K562 (cell line): ENCODE results near the gene CLASP1. TPM values are rescaled to one million over a fixed set of nuclear protein-coding genes. Genes with fewer than 3 reads are reported as not detected.

ENCODE experiments used
- BCOR ChIP-seq: fragments of 450-650 bp; IDR thresholded peaks from 2 replicates; pipeline ENCODE4 v1.6.1; 2016
- CEBPZ ChIP-seq: fragments of 150-350 bp; IDR thresholded peaks from 2 replicates; pipeline ENCODE4 v1.6.1; 2014; ENCODE audit warnings: low read depth, mild to moderate bottlenecking, low read length, borderline replicate concordance
- DEAF1 ChIP-seq: fragments of 450-650 bp; formaldehyde crosslinking; IDR thresholded peaks from 2 replicates; pipeline ENCODE4 v1.4.0; 2020; ENCODE audit warnings: mild to moderate bottlenecking, moderate library complexity
- E2F5 ChIP-seq: sonication (generic); formaldehyde crosslinking; IDR thresholded peaks from 2 replicates; pipeline ENCODE4 v1.8.0; 2022; ENCODE audit warnings: mild to moderate bottlenecking, missing genetic modification reagents
- ELK1 ChIP-seq: sonication (generic); formaldehyde crosslinking; IDR thresholded peaks from 2 replicates; pipeline ENCODE4 v1.8.1; 2022; ENCODE audit warnings: missing genetic modification reagents
- HIVEP1 ChIP-seq: fragments of 250-450 bp; sonication (Bioruptor Pico); IDR thresholded peaks from 2 replicates; pipeline ENCODE4 v1.4.0; 2020; ENCODE audit warnings: mild to moderate bottlenecking
- HNRNPL ChIP-seq: fragments of 200-400 bp; formaldehyde crosslinking; IDR thresholded peaks from 2 replicates; pipeline ENCODE4 v1.6.1; 2017; ENCODE audit warnings: low read depth, mild to moderate bottlenecking, low read length
- SMAD4 ChIP-seq: fragments of 250-450 bp; sonication (Bioruptor Pico); conservative IDR thresholded peaks from 2 replicates; pipeline ENCODE4 v1.8.0; 2021; ENCODE audit warnings: inconsistent platforms, mild to moderate bottlenecking, moderate library complexity
- SMARCC2 ChIP-seq: fragments of 450-650 bp; IDR thresholded peaks from 2 replicates; pipeline ENCODE4 v1.6.1; 2017; ENCODE audit warnings: antibody characterized with exemption, moderate library complexity, mild to moderate bottlenecking, low read depth
- SREBF1 ChIP-seq: fragments of 150-350 bp; IDR thresholded peaks from 2 replicates; pipeline ENCODE4 v1.6.1; 2014; ENCODE audit warnings: antibody characterized with exemption, low read depth, low read length, borderline replicate concordance
- TAF1 ChIP-seq: IDR thresholded peaks from 2 replicates; pipeline ENCODE4 v1.6.1; 2011; ENCODE audit warnings: mild to moderate bottlenecking, low read length, moderate library complexity; ENCODE audit not compliant: insufficient read depth, control insufficient read depth, severe bottlenecking; ENCODE audit errors: extremely low read depth
- TRIM28 ChIP-seq: fragments of 450-650 bp; IDR thresholded peaks from 2 replicates; pipeline ENCODE4 v1.6.1; 2017
- XRCC5 ChIP-seq: fragments of 200-400 bp; formaldehyde crosslinking; IDR thresholded peaks from 2 replicates; pipeline ENCODE4 v1.6.1; 2017; ENCODE audit warnings: low read depth, mild to moderate bottlenecking, low read length
- ZNF143 ChIP-seq: sonication (generic); formaldehyde crosslinking; IDR thresholded peaks from 2 replicates; pipeline ENCODE4 v1.9.0; 2022; ENCODE audit warnings: mild to moderate bottlenecking, missing genetic modification reagents
- ZNF165 ChIP-seq: fragments of 250-450 bp; sonication (Bioruptor Pico); IDR thresholded peaks from 2 replicates; pipeline ENCODE4 v1.4.0; 2020; ENCODE audit warnings: borderline replicate concordance
- polyA plus RNA-seq, 8 experiments: library from polyadenylated mRNA; depleted of rRNA in 4 of 8; stranded (reverse) in 5 of 8; unstranded in 3 of 8; fragments of >200 nt; fragmentation: Nextera tagmentation in 2 of 8; fragmentation: Illumina TruSeq in 1 of 8; extraction: Ambion mirVana in 2 of 8; extraction: Trizol in 1 of 8; gene quantifications; 2 replicates each; pipeline versions ENCODE4 v1.2.1 to v1.2.3, GENCODE V29; 2011 to 2014; ENCODE audit warnings: inconsistent platforms in 1 of 8, missing spikeins in 1 of 8
- total RNA-seq, 7 experiments: library from RNA; depleted of rRNA in 6 of 7; stranded (reverse); fragments of >200 nt in 6 of 7; fragmentation: Illumina TruSeq in 2 of 7; extraction: Trizol in 2 of 7; gene quantifications; 2 replicates each; pipeline versions ENCODE4 v1.2.1 to v1.2.3, GENCODE V29; 2011 to 2021; ENCODE audit warnings: low replicate concordance in 1 of 7
- TF ChIP-seq, protein P1 (sequence below), 2 experiments: IDR thresholded peaks; 2 replicates each; pipeline ENCODE4 v1.6.1; 2012; ENCODE audit warnings: improper control_type of control experiment in 2 of 2, low read depth in 2 of 2, low read length in 2 of 2, borderline replicate concordance in 1 of 2
- TF ChIP-seq, protein P2 (sequence below): fragments of 450-650 bp; IDR thresholded peaks from 2 replicates; pipeline ENCODE4 v1.6.1; 2016; ENCODE audit warnings: mild to moderate bottlenecking

CLASP1 gene
- total and polyA plus RNA-seq, 9 of the 15 experiments (the other 6 are each of a cell fraction or from before 2014, with no cell fraction given): 1.7 to 40.3 (median 20.7) TPM

- TF ChIP-seq CEBPZ (no peak), ZNF143 (CRISPR knock-in tag) (no peak), BCOR (no peak), SMARCC2 (no peak), SMAD4 (CRISPR knock-in tag) (no peak), SREBF1 (no peak), HIVEP1 (CRISPR knock-in tag) (no peak), ZNF165 (no peak), TRIM28 (no peak), DEAF1 (no peak), TAF1 (no peak), ELK1 (CRISPR knock-in tag) (no peak), HNRNPL (no peak), XRCC5 (no peak), E2F5 (CRISPR knock-in tag) (no peak)
- TF ChIP-seq, protein P1, sequence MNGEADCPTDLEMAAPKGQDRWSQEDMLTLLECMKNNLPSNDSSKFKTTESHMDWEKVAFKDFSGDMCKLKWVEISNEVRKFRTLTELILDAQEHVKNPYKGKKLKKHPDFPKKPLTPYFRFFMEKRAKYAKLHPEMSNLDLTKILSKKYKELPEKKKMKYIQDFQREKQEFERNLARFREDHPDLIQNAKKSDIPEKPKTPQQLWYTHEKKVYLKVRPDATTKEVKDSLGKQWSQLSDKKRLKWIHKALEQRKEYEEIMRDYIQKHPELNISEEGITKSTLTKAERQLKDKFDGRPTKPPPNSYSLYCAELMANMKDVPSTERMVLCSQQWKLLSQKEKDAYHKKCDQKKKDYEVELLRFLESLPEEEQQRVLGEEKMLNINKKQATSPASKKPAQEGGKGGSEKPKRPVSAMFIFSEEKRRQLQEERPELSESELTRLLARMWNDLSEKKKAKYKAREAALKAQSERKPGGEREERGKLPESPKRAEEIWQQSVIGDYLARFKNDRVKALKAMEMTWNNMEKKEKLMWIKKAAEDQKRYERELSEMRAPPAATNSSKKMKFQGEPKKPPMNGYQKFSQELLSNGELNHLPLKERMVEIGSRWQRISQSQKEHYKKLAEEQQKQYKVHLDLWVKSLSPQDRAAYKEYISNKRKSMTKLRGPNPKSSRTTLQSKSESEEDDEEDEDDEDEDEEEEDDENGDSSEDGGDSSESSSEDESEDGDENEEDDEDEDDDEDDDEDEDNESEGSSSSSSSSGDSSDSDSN (IDR thresholded peaks at IDR 0.05; ENCODE audit: borderline replicate concordance in 1 of 2, low read depth in 2 of 2, low read length in 2 of 2): no peak
- TF ChIP-seq, protein P2, sequence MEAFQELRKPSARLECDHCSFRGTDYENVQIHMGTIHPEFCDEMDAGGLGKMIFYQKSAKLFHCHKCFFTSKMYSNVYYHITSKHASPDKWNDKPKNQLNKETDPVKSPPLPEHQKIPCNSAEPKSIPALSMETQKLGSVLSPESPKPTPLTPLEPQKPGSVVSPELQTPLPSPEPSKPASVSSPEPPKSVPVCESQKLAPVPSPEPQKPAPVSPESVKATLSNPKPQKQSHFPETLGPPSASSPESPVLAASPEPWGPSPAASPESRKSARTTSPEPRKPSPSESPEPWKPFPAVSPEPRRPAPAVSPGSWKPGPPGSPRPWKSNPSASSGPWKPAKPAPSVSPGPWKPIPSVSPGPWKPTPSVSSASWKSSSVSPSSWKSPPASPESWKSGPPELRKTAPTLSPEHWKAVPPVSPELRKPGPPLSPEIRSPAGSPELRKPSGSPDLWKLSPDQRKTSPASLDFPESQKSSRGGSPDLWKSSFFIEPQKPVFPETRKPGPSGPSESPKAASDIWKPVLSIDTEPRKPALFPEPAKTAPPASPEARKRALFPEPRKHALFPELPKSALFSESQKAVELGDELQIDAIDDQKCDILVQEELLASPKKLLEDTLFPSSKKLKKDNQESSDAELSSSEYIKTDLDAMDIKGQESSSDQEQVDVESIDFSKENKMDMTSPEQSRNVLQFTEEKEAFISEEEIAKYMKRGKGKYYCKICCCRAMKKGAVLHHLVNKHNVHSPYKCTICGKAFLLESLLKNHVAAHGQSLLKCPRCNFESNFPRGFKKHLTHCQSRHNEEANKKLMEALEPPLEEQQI: no peak
These were observed 112.9 kb downstream of the CLASP1 start (continued) for GRCh38 chr2:121536347-121536746.
